IMR-90 (cell line): ENCODE data around the gene ATG9B. TPM values are rescaled to one million over a fixed set of nuclear protein-coding genes. Genes with fewer than 3 reads are reported as not detected.

Experiments used
- ATAC-seq: fragments of 200-7000 bp; cut with Tn5 transposase; 2 replicates; pipeline ENCODE4 v1.9.1; 2020; ENCODE audit warnings: low read depth, mild to moderate bottlenecking, moderate library complexity
- BruUV-seq: library from RNA; stranded (reverse); fragments of 400-500 nt; replicated peaks from 2 replicates; lab custom pipeline; 2021; lab: Mats Ljungman, UMichigan
- CTCF ChIA-PET: fragments of 300-600 bp; formaldehyde crosslinking; extraction: SDS; loops from one replicate; lab custom pipeline; 2021; ENCODE audit warnings: antibody characterized with exemption; lab: Yijun Ruan, JAX
- POLR2A ChIA-PET: fragments of 300-600 bp; sonication (Branson Sonifier 250); formaldehyde crosslinking; loops from one replicate; lab custom pipeline; 2022; ENCODE audit warnings: antibody characterized with exemption; ENCODE audit not compliant: unreplicated experiment; lab: Charles Lee
- DNase-seq: peaks from one replicate; pipeline ENCODE4 v3.0.0; 2013
- H2AFZ ChIP-seq: replicated peaks from 2 replicates; pipeline ENCODE3; 2013; ENCODE audit warnings: low read length, mild to moderate bottlenecking; ENCODE audit not compliant: poor library complexity
- H2AK5ac ChIP-seq: 2 replicates; pipeline ENCODE4 v1.6.1; 2013; ENCODE audit warnings: low read depth, low read length, inconsistent platforms
- H2AK9ac ChIP-seq: replicated peaks from 2 replicates; pipeline ENCODE3; 2013; ENCODE audit warnings: mild to moderate bottlenecking, low read depth, low read length, moderate library complexity; ENCODE audit not compliant: poor library complexity
- H2BK120ac ChIP-seq: 2 replicates; pipeline ENCODE4 v1.6.1; 2013; ENCODE audit warnings: low read depth, low read length, inconsistent platforms
- H2BK15ac ChIP-seq: 3 replicates; pipeline ENCODE4 v1.6.1; 2013; ENCODE audit warnings: low read depth, low read length, inconsistent platforms
- H2BK20ac ChIP-seq: 2 replicates; pipeline ENCODE4 v1.6.1; 2013; ENCODE audit warnings: low read depth, mild to moderate bottlenecking, inconsistent platforms, low read length, moderate library complexity
- H2BK5ac ChIP-seq: 2 replicates; pipeline ENCODE4 v1.6.1; 2013; ENCODE audit warnings: mild to moderate bottlenecking, low read depth, low read length, inconsistent platforms; ENCODE audit not compliant: poor library complexity, severe bottlenecking
- H3K14ac ChIP-seq: replicated peaks from 2 replicates; pipeline ENCODE4 v1.6.1; 2013; ENCODE audit warnings: low read depth, low read length, inconsistent platforms
- H3K18ac ChIP-seq: 2 replicates; pipeline ENCODE4 v1.6.1; 2013; ENCODE audit warnings: low read depth, low read length, control low read depth
- H3K23ac ChIP-seq: 2 replicates; pipeline ENCODE4 v1.6.1; 2013; ENCODE audit warnings: low read depth, low read length, inconsistent platforms
- H3K27ac ChIP-seq: 2 replicates; pipeline ENCODE4 v1.5.1; 2013; ENCODE audit warnings: mild to moderate bottlenecking, control low read depth, low read length; ENCODE audit not compliant: insufficient read depth
- H3K27me3 ChIP-seq: 2 replicates; pipeline ENCODE4 v1.6.1; 2013; ENCODE audit warnings: low read length; ENCODE audit not compliant: control insufficient read depth, insufficient read depth
- H3K36me3 ChIP-seq: 2 replicates; pipeline ENCODE4 v1.6.1; 2013; ENCODE audit warnings: low read length, mixed read lengths; ENCODE audit not compliant: control insufficient read depth, insufficient read depth
- H3K4ac ChIP-seq: 2 replicates; pipeline ENCODE4 v1.6.1; 2013; ENCODE audit warnings: low read depth, low read length, inconsistent platforms
- H3K4me1 ChIP-seq: 2 replicates; pipeline ENCODE4 v1.6.1; 2013; ENCODE audit warnings: low read length, mixed read lengths; ENCODE audit not compliant: control insufficient read depth, insufficient read depth
- H3K4me2 ChIP-seq: 2 replicates; pipeline ENCODE4 v1.6.1; 2013; ENCODE audit warnings: low read depth, mild to moderate bottlenecking, control low read depth, low read length, moderate library complexity
- H3K4me3 ChIP-seq: 2 replicates; pipeline ENCODE4 v1.5.1; 2013; ENCODE audit warnings: low read depth, mild to moderate bottlenecking, control low read depth, low read length, moderate library complexity; ENCODE audit not compliant: insufficient read depth
- H3K56ac ChIP-seq: 2 replicates; pipeline ENCODE4 v1.6.1; 2013; ENCODE audit warnings: low read length, inconsistent platforms; ENCODE audit not compliant: insufficient read depth; ENCODE audit errors: extremely low read depth
- H3K79me1 ChIP-seq, 2 experiments: 2 replicates each; pipeline ENCODE4 v1.6.1; 2013; ENCODE audit warnings: low read length in 2 of 2, inconsistent platforms in 1 of 2, low read depth in 1 of 2
- H3K9ac ChIP-seq: 2 replicates; pipeline ENCODE4 v1.6.1; 2013; ENCODE audit warnings: low read depth, low read length, control low read depth
- H3K9me1 ChIP-seq: 2 replicates; pipeline ENCODE4 v1.6.1; 2013; ENCODE audit warnings: low read length, inconsistent platforms; ENCODE audit not compliant: insufficient read depth
- H3K9me3 ChIP-seq: 2 replicates; pipeline ENCODE4 v1.6.1; 2013; ENCODE audit warnings: low read length; ENCODE audit not compliant: control insufficient read depth, insufficient read depth
- H4K20me1 ChIP-seq: 2 replicates; pipeline ENCODE4 v1.6.1; 2013; ENCODE audit warnings: low read length, inconsistent platforms; ENCODE audit not compliant: insufficient read depth
- H4K5ac ChIP-seq: 2 replicates; pipeline ENCODE4 v1.6.1; 2013; ENCODE audit warnings: mild to moderate bottlenecking, low read depth, low read length, control low read depth
- H4K8ac ChIP-seq, 2 experiments: 2 replicates each; pipeline ENCODE4 v1.6.1; 2013; ENCODE audit warnings: low read depth in 2 of 2, low read length in 2 of 2, control low read depth in 1 of 2, inconsistent platforms in 1 of 2
- H4K91ac ChIP-seq: 2 replicates; pipeline ENCODE4 v1.6.1; 2013; ENCODE audit warnings: low read depth, low read length, inconsistent platforms; ENCODE audit not compliant: insufficient read depth
- CEBPB ChIP-seq: IDR thresholded peaks from 2 replicates; pipeline ENCODE4 v1.6.1; 2012; ENCODE audit warnings: low read depth, low read length, improper control_type of control experiment
- MAZ ChIP-seq: IDR thresholded peaks from 2 replicates; pipeline ENCODE4 v1.6.1; 2012; ENCODE audit warnings: low read depth, mild to moderate bottlenecking, low read length, improper control_type of control experiment, moderate library complexity, borderline replicate concordance
- RAD21 ChIP-seq: IDR thresholded peaks from 2 replicates; pipeline ENCODE4 v1.6.1; 2012; ENCODE audit warnings: low read length, improper control_type of control experiment
- RCOR1 ChIP-seq: IDR thresholded peaks from 2 replicates; pipeline ENCODE4 v1.6.1; 2012; ENCODE audit warnings: mild to moderate bottlenecking, low read length, improper control_type of control experiment; ENCODE audit not compliant: insufficient replicate concordance
- WGBS, 2 experiments: methylation state at CpG; one replicate each; pipeline versions ENCODE4 v1.1.5 to v1.1.7; 2013; ENCODE audit warnings: missing lambda C conversion rate in 2 of 2; ENCODE audit not compliant: insufficient read length in 1 of 2; ENCODE audit errors: extremely low coverage in 2 of 2; 5-methylcytosine and 5-hydroxymethylcytosine counted together
- dilution Hi-C: fragments of 300-500 bp; cut with HindIII; formaldehyde crosslinking; loops from one replicate; pipeline ENCODE4 v1.14.3; 2018; ENCODE audit warnings: low sequenced_read_pairs; ENCODE audit not compliant: unreplicated experiment
- in situ Hi-C: fragments of 300-500 bp; cut with MboI; formaldehyde crosslinking; loops from 3 replicates; pipeline ENCODE4 v1.14.3; 2019; ENCODE audit warnings: low sequenced_read_pairs, inconsistent platforms, mixed read lengths
- intact Hi-C: fragments of 100-400 bp; cut with micrococcal nuclease; formaldehyde crosslinking; loops from 2 replicates; pipeline ENCODE4 v1.10.0; 2022
- polyA plus RNA-seq, 3 experiments: library from polyadenylated mRNA; depleted of rRNA; stranded (reverse); fragments of >200 nt; gene quantifications; 2 replicates each; pipeline ENCODE4 v1.2.3, GENCODE V29; 2012; ENCODE audit warnings: low replicate concordance in 1 of 3
- total RNA-seq: library from RNA; depleted of rRNA; stranded (reverse); fragments of >200 nt; gene quantifications from 2 replicates; pipeline ENCODE4 v1.2.3, GENCODE V29; 2012
- TF ChIP-seq, protein P1 (sequence below): fragments of 150-350 bp; IDR thresholded peaks from 2 replicates; pipeline ENCODE4 v1.6.1; 2017; ENCODE audit warnings: mild to moderate bottlenecking, antibody characterized with exemption, low read length, low read depth

Gene ATG9B
- total and polyA plus RNA-seq, 2 of the 4 experiments (the other 2 are of a cell fraction) = 0.18 to 0.91 TPM

DNA sequence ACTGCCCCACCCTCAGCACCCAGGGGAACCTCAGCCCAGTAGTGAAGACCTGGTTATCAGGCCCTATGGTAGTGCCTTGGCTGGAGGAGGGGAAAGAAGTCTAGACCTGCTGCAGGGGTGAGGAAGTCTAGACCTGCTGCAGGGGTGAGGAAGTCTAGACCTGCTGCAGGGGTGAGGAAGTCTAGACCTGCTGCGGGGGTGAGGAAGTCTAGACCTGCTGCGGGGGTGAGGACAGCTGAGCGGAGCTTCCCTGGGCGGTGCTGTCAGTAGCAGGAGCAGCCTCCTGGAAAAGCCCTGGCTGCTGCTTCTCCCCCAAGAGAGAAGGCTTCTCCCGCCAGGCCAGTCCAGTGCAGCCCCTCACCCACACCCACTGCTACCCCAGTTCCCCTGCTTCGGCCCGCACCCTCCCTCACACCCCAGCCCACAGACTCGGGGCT, 27.2 kb downstream of the ATG9B start:
- 100% methylated on average over 3 of the region's 8 CpGs; no CpG with 5 or more reads in 1 of the 2 experiments for WGBS, 2 experiments
- H3K14ac ChIP-seq = no peak overlapping the region
- no peaks in the 10 kb centered on the region for H4K20me1 ChIP-seq
- dilution Hi-C loops (no loop called here), intact Hi-C loops (no loop called here), in situ Hi-C loops (loop anchor here (25.0 kb wide), 1 partner anchor 585 kb away; a partner anchor contains a TSS)
- no peak for TF ChIP-seq CEBPB
- TF ChIP-seq RAD21 = no peak
- TF ChIP-seq, protein P1, sequence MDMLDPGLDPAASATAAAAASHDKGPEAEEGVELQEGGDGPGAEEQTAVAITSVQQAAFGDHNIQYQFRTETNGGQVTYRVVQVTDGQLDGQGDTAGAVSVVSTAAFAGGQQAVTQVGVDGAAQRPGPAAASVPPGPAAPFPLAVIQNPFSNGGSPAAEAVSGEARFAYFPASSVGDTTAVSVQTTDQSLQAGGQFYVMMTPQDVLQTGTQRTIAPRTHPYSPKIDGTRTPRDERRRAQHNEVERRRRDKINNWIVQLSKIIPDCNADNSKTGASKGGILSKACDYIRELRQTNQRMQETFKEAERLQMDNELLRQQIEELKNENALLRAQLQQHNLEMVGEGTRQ = no peak
- TF ChIP-seq MAZ = no peak
- no peak for TF ChIP-seq RCOR1
- no peaks in the 10 kb centered on the region for H3K9me1 ChIP-seq
- no peak overlapping the region for H4K8ac ChIP-seq
- no peak overlapping the region for H2BK5ac ChIP-seq
- no peak overlapping the region for H3K9ac ChIP-seq
- POLR2A ChIA-PET = no interaction called here
- H3K9me3 ChIP-seq = no peaks in the 10 kb centered on the region
- H2AFZ ChIP-seq = no peak overlapping the region
- no peaks in the 10 kb centered on the region for H3K36me3 ChIP-seq
- no peak overlapping the region for H2BK120ac ChIP-seq
- no peak overlapping the region for H4K91ac ChIP-seq
- peaks cover 8% of the 10 kb centered on the region for H3K27me3 ChIP-seq
- CTCF ChIA-PET = no interaction called here
- DNase-seq (no peak), ATAC-seq (no peak)
- no peak overlapping the region for H3K4ac ChIP-seq
- no peak overlapping the region for H2BK20ac ChIP-seq
- no peak overlapping the region for H3K23ac ChIP-seq
- H3K27ac ChIP-seq = no peak overlapping the region
- no peak overlapping the region for H2BK15ac ChIP-seq
- H3K79me1 ChIP-seq = no peaks in the 10 kb centered on the region
- no peak overlapping the region for H3K18ac ChIP-seq
- H3K4me3 ChIP-seq = no peak overlapping the region
- no peak overlapping the region for H2AK5ac ChIP-seq
- H3K4me1 ChIP-seq = peaks cover 4% of the 10 kb centered on the region; the same call in 1 of the 2 replicates
- no TSS peak for BruUV-seq
- H3K4me2 ChIP-seq = no peak overlapping the region
- no peak overlapping the region for H4K5ac ChIP-seq
- H2AK9ac ChIP-seq = no peak overlapping the region
- H3K56ac ChIP-seq = no peak overlapping the region
